G401 (cell line): ENCODE results near the gene KRR1. TPM values are rescaled to one million over a fixed set of nuclear protein-coding genes. Genes with fewer than 3 reads are reported as not detected.
"Not testable (repeated sequence)": the region's sequence is repeated elsewhere in the genome, so short reads cannot be mapped to it uniquely, and the experiment has no call there.

Experiments
- DNase-seq: peaks from one replicate; pipeline ENCODE4 v3.0.0-alpha.2; 2015; ENCODE audit warnings: low spot score
- in situ Hi-C: cut with HindIII; loops from 2 replicates; pipeline ENCODE4 v1.10.0; 2016; ENCODE audit warnings: low sequenced_read_pairs, mixed read lengths
- total RNA-seq: library from RNA; depleted of rRNA; stranded (reverse); fragments of >200 nt; shearing (Covaris generic); gene quantifications from 2 replicates; pipeline ENCODE4 v1.2.3, GENCODE V29; 2014

Gene KRR1
- total RNA-seq, 1 experiment from 2014 or later: 46.4 TPM

GRCh38 chr12:75480469-75480949, 30.9 kb downstream of the KRR1 start, which contains the start of gene GLIPR1:
TSS of gene GLIPR1 (plus strand) at chr12:75480755. CDS start at chr12:75480881, 126 bp downstream.
- DNase-seq: peak; percentile 64
- in situ Hi-C loops: no loop called here

GRCh38 chr12:75479963-75480461, 31.4 kb downstream of the KRR1 start:
- peak; percentile 3 for DNase-seq
- in situ Hi-C loops: no loop called here

- in situ Hi-C loops: no loop called here
- no peak for DNase-seq
These were observed 33.2 kb downstream of the KRR1 start for GRCh38 chr12:75478116-75478794.

- no peak for DNase-seq
- in situ Hi-C loops: no loop called here
These were observed 34.3 kb downstream of the KRR1 start for GRCh38 chr12:75477137-75477536.

GRCh38 chr12:75476071-75476470, 35.3 kb downstream of the KRR1 start:
- in situ Hi-C loops: no loop called here
- DNase-seq: no peak

- no peak for DNase-seq
- in situ Hi-C loops: no loop called here
These were observed 37.3 kb downstream of the KRR1 start for GRCh38 chr12:75474116-75474515.

GRCh38 chr12:75471902-75472890, 39.2 kb downstream of the KRR1 start:
- no peak for DNase-seq
- in situ Hi-C loops: no loop called here

- no peak for DNase-seq
- in situ Hi-C loops: no loop called here
These were observed 51.2 kb downstream of the KRR1 start for GRCh38 chr12:75460204-75460603.

- in situ Hi-C loops: no loop called here
- no peak for DNase-seq
These were observed 51.7 kb downstream of the KRR1 start for GRCh38 chr12:75459755-75460154.

GRCh38 chr12:75457866-75458265, 53.5 kb downstream of the KRR1 start:
- DNase-seq, in situ Hi-C loops: not testable (repeated sequence)

GRCh38 chr12:75457191-75457590, 54.2 kb downstream of the KRR1 start:
- in situ Hi-C loops: no loop called here
- DNase-seq: no peak

GRCh38 chr12:75455839-75456238, 55.6 kb downstream of the KRR1 start:
- no peak for DNase-seq
- in situ Hi-C loops: no loop called here

GRCh38 chr12:75452675-75453330, 58.6 kb downstream of the KRR1 start:
- in situ Hi-C loops: no loop called here
- DNase-seq: no peak

GRCh38 chr12:75447691-75448393, 63.6 kb downstream of the KRR1 start:
- no peak for DNase-seq
- in situ Hi-C loops: no loop called here

GRCh38 chr12:75446857-75447256, 64.6 kb downstream of the KRR1 start:
- DNase-seq: no peak
- in situ Hi-C loops: no loop called here

- DNase-seq, in situ Hi-C loops: not testable (repeated sequence)
These were observed 66.3 kb downstream of the KRR1 start for GRCh38 chr12:75445137-75445507.

GRCh38 chr12:75444429-75445136, 66.8 kb downstream of the KRR1 start:
- DNase-seq: no peak
- in situ Hi-C loops: no loop called here

GRCh38 chr12:75443709-75444108, 67.7 kb downstream of the KRR1 start:
- DNase-seq: no peak

More at GRCh38 chr12:75443709-75444108, 67.7 kb downstream of the KRR1 start:
- in situ Hi-C loops: no loop called here
